Left ventricle myocardium inferior (tissue), 1 donor: ENCODE results near the gene CTRB1. TPM values are rescaled to one million over a fixed set of nuclear protein-coding genes. Genes with fewer than 3 reads are reported as not detected.
A peak's percentile ranks its signal among the peaks of the same experiment; 100 is the strongest.

Source experiments
- DNase-seq: peaks from one replicate; pipeline ENCODE4 v3.0.0-alpha.2; 2020
- H3K27ac ChIP-seq: fragments of 200-600 bp; replicated peaks from 2 replicates; pipeline ENCODE4 v1.8.0; 2021
- H3K27me3 ChIP-seq: fragments of 200-600 bp; 2 replicates; pipeline ENCODE4 v1.8.0; 2021; ENCODE audit warnings: low read depth
- H3K36me3 ChIP-seq: fragments of 200-600 bp; 2 replicates; pipeline ENCODE4 v1.8.0; 2021
- H3K4me1 ChIP-seq: fragments of 200-600 bp; 2 replicates; pipeline ENCODE4 v1.8.0; 2021
- H3K4me3 ChIP-seq: fragments of 200-600 bp; 2 replicates; pipeline ENCODE4 v1.8.0; 2021; ENCODE audit warnings: mild to moderate bottlenecking, moderate library complexity
- H3K9me3 ChIP-seq: fragments of 200-600 bp; replicated peaks from 2 replicates; pipeline ENCODE4 v1.8.0; 2021
- CTCF ChIP-seq: fragments of 200-600 bp; IDR thresholded peaks from 2 replicates; pipeline ENCODE4 v1.8.0; 2021; ENCODE audit warnings: antibody characterized with exemption, mild to moderate bottlenecking, borderline replicate concordance
- intact Hi-C: fragments of 100-400 bp; cut with micrococcal nuclease; formaldehyde crosslinking; loops from one replicate; pipeline ENCODE4 v1.11.0; 2022
- total RNA-seq: library from RNA; stranded (reverse); fragmentation: NEBNext Ultra II Directional; extraction: Animal tissue kit (Norgen Biotek cat#: 25700); gene quantifications from one replicate; pipeline ENCODE4 v1.2.1, GENCODE V29; 2021
- donor health status: DM: no; HTN: yes; CAD: no; lungs with severe emphysema.

The CTRB1 gene
- total RNA-seq, 1 donor from 2014 or later: not detected

GRCh38 chr16:75256059-75256571 is 37.3 kb downstream of the CTRB1 start:
- Histone ChIP-seq H3K27ac (peak overlapping the region; percentile 98), H3K9me3 (no peaks in the 10 kb centered on the region), H3K36me3 (no peaks in the 10 kb centered on the region), H3K4me3 (peak overlapping the region; percentile 29), H3K4me1 (peaks cover 95% of the 10 kb centered on the region), H3K27me3 (no peaks in the 10 kb centered on the region)
- TF ChIP-seq CTCF: no peak
- intact Hi-C loops: no loop called here
- DNase-seq: no peak

GRCh38 chr16:75256696-75257343 is 38.0 kb downstream of the CTRB1 start:
- Histone ChIP-seq H3K4me1 (peaks cover 98% of the 10 kb centered on the region), H3K27me3 (no peaks in the 10 kb centered on the region), H3K9me3 (no peaks in the 10 kb centered on the region), H3K4me3 (peak overlapping the region; percentile 29), H3K36me3 (no peaks in the 10 kb centered on the region), H3K27ac (peak overlapping the region; percentile 98)
- no peak for DNase-seq
- no peak for TF ChIP-seq CTCF
- intact Hi-C loops: no loop called here

- intact Hi-C loops: no loop called here
- TF ChIP-seq CTCF: no peak
- H3K27ac ChIP-seq: peak overlapping the region; percentile 98
- H3K36me3 ChIP-seq: no peaks in the 10 kb centered on the region
- no peaks in the 10 kb centered on the region for H3K9me3 ChIP-seq
- H3K4me1 ChIP-seq: peaks cover 98% of the 10 kb centered on the region
- H3K27me3 ChIP-seq: no peaks in the 10 kb centered on the region
- H3K4me3 ChIP-seq: no peak overlapping the region
- no peak for DNase-seq
Observed at GRCh38 chr16:75257886-75258806, 39.4 kb downstream of the CTRB1 start.

GRCh38 chr16:75258807-75259141 is 40.0 kb downstream of the CTRB1 start:
- H3K4me1 ChIP-seq: peaks cover 98% of the 10 kb centered on the region
- no peak for TF ChIP-seq CTCF
- H3K4me3 ChIP-seq: no peak overlapping the region
- H3K27ac ChIP-seq: no peak overlapping the region
- H3K9me3 ChIP-seq: no peaks in the 10 kb centered on the region
- intact Hi-C loops: no loop called here
- H3K36me3 ChIP-seq: no peaks in the 10 kb centered on the region
- no peaks in the 10 kb centered on the region for H3K27me3 ChIP-seq
- no peak for DNase-seq

GRCh38 chr16:75260851-75261589 is 42.2 kb downstream of the CTRB1 start:
- no peaks in the 10 kb centered on the region for H3K27me3 ChIP-seq
- intact Hi-C loops: no loop called here
- H3K9me3 ChIP-seq: no peaks in the 10 kb centered on the region
- H3K4me3 ChIP-seq: no peak overlapping the region
- DNase-seq: no peak
- no peaks in the 10 kb centered on the region for H3K36me3 ChIP-seq
- TF ChIP-seq CTCF: no peak
- H3K27ac ChIP-seq: peak overlapping the region; percentile 98
- peaks cover 96% of the 10 kb centered on the region for H3K4me1 ChIP-seq
